Measurements from ENCODE around the gene DRP2. TPM values are rescaled to one million over a fixed set of nuclear protein-coding genes. Genes with fewer than 3 reads are reported as not detected.

Gene DRP2
- total and polyA plus RNA-seq, 8 donors: 0.02 to 0.31 (median 0.06) TPM; not detected in 3

DNA sequence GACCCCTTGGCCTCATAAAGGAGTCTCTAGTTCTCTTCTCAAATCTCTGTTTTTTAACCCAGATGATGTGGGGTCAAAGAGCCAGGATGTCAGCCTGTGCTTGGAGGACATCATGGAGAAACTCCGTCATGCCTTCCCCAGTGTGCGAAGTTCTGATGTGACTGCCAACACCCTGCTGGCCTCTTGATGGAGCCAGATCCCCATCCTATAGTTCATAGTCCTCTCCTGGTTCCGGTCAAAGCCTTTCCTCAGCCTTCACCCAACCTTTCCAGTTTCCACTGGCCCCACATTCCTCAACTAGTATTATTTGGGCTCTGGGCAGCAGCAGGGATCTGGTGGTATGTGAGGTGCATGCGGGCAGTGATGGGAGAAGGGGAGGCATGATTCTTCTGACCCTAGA lies 40.8 kb downstream of the DRP2 start:
- TF ChIP-seq, protein P1, sequence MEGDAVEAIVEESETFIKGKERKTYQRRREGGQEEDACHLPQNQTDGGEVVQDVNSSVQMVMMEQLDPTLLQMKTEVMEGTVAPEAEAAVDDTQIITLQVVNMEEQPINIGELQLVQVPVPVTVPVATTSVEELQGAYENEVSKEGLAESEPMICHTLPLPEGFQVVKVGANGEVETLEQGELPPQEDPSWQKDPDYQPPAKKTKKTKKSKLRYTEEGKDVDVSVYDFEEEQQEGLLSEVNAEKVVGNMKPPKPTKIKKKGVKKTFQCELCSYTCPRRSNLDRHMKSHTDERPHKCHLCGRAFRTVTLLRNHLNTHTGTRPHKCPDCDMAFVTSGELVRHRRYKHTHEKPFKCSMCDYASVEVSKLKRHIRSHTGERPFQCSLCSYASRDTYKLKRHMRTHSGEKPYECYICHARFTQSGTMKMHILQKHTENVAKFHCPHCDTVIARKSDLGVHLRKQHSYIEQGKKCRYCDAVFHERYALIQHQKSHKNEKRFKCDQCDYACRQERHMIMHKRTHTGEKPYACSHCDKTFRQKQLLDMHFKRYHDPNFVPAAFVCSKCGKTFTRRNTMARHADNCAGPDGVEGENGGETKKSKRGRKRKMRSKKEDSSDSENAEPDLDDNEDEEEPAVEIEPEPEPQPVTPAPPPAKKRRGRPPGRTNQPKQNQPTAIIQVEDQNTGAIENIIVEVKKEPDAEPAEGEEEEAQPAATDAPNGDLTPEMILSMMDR (IDR thresholded peaks at IDR 0.05): no peak
- no peak for FAIRE-seq
- H3K4me3 ChIP-seq: no peak overlapping the region
- no peaks in the 10 kb centered on the region for H3K4me1 ChIP-seq
- H3K9me3 ChIP-seq: no peaks in the 10 kb centered on the region
- intact Hi-C loops (cut with DNase I): no loop called here
- H3K27ac ChIP-seq: no peak overlapping the region
- no peak for ATAC-seq
- DNase-seq: no peak
- H3K36me3 ChIP-seq: no peaks in the 10 kb centered on the region
- 48 to 52% methylated on average over 4 of the region's 4 CpGs for WGBS, 2 donors
- H3K27me3 ChIP-seq: no peaks in the 10 kb centered on the region

DNA sequence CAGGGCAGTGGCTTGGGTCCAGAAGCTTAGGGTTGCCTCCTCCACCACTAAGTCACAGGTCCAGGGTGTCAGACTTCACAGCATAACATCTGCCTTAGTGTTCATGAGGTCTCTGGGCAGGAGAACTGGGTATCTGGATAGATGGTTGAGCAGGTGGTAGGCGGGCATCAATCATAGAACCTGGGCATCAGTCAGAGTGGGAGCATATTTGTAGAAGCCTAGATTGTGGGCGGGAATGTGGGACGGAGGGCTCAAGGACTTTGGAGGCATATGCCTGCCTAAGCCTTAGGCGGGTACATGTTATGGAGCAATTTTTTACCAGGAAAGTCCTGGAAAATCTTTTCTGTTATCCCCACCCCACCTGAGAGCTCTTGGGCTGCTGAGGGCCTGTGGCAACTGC lies 43.0 kb downstream of the DRP2 start:
- ATAC-seq (no peak), DNase-seq (no peak), FAIRE-seq (no peak)
- Histone ChIP-seq H3K36me3 (no peaks in the 10 kb centered on the region), H3K9me3 (no peaks in the 10 kb centered on the region), H3K4me1 (no peaks in the 10 kb centered on the region), H3K27me3 (no peaks in the 10 kb centered on the region), H3K4me3 (no peak overlapping the region), H3K27ac (no peak overlapping the region)
- 74 to 83% methylated on average over 4 of the region's 4 CpGs for WGBS, 2 donors
- intact Hi-C loops (cut with DNase I): no loop called here
- TF ChIP-seq, protein P1 (IDR thresholded peaks at IDR 0.05): no peak

DNA sequence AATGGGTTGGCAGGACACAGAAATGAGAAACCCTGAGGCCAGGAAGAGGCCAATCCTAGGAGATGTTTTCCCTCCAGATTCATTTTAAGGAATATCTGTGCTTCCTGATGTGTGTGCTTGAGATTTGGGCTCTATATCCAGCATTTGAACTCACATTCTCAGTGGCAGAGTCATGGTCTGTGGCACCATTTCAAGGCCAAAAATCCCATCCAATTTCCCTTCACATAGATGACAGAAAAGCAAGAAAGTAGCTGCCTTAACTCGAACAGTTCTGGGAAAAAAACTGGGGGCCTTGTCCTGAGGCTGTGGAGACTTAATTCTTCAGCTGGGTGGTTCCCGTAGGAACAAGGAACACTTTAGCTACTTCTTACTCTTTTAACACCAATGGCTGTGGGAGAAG lies 44.2 kb downstream of the DRP2 start:
- whole genome bisulfite sequencing, 2 donors: 48 to 54% methylated on average over 2 of the region's 2 CpGs
- Histone ChIP-seq H3K27me3 (no peaks in the 10 kb centered on the region), H3K4me3 (no peak overlapping the region), H3K27ac (no peak overlapping the region), H3K36me3 (no peaks in the 10 kb centered on the region), H3K9me3 (no peaks in the 10 kb centered on the region), H3K4me1 (no peaks in the 10 kb centered on the region)
- FAIRE-seq (no peak), ATAC-seq (no peak), DNase-seq (no peak)
- intact Hi-C loops (cut with DNase I): no loop called here
- TF ChIP-seq, protein P1 (IDR thresholded peaks at IDR 0.05): no peak

DNA sequence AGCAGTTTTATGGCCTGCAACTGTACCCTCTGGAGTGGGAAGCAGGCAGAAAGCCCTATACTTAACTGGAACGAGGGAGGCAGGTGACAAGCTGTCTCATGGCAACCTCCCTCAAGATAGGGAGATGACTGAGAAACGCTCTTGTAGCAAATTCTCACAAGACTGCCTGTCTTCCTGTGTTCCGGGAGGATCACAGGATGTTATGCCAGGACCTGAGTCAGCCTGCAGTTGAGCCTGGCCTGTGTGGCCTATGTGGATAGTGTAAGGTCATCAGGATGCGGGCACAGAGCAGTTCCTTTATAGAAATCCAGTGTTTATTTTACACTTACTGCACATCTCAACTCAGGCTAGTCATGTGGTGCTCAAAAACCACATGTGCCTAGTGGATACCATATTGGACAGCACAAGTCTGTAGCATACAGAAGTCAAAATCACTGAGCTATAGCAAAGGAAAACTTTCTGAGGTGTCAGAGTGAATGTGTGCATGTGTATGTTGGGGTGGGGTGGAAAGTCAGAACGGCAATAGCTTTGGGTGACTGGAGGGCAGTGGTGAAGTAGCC lies 46.4 kb downstream of the DRP2 start:
- Histone ChIP-seq H3K36me3 (no peaks in the 10 kb centered on the region), H3K27me3 (no peaks in the 10 kb centered on the region), H3K27ac (no peak overlapping the region), H3K4me3 (no peak overlapping the region), H3K9me3 (no peaks in the 10 kb centered on the region), H3K4me1 (no peaks in the 10 kb centered on the region)
- WGBS, 2 donors: 57 to 70% methylated on average over 5 of the region's 5 CpGs
- intact Hi-C loops (cut with DNase I): no loop called here
- ATAC-seq (no peak), FAIRE-seq (no peak), DNase-seq (no peak)
- TF ChIP-seq, protein P1 (IDR thresholded peaks at IDR 0.05): no peak

DNA sequence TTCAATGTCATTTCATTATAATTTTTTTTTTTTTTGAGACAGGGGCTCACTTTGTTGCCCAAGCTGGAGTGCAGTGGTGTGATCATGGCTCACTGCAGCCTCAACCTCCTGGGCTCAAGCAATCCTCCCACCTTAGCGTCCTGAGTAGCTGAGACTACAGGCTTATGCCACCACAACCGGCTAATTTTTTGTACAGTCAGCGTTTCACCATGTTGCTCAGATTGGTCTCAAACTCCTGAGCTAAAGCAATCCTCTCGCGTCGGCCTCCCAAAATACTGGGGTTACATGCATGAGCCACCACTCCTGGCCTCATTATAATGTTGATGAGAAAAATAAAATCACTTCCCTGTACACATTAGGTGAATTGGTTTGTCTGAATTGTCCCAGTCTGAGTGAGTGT lies 54.6 kb downstream of the DRP2 start:
- DNase-seq (no peak), FAIRE-seq (no peak), ATAC-seq (no peak)
- intact Hi-C loops (cut with DNase I): no loop called here
- 78 to 86% methylated on average over 6 of the region's 6 CpGs for WGBS, 2 donors
- Histone ChIP-seq H3K27ac (no peak overlapping the region), H3K4me1 (no peaks in the 10 kb centered on the region), H3K27me3 (peaks cover 0 to 5% (median 2%) of the 10 kb centered on the region in 4 donors), H3K36me3 (no peaks in the 10 kb centered on the region), H3K4me3 (no peak overlapping the region), H3K9me3 (no peaks in the 10 kb centered on the region)
- TF ChIP-seq, protein P1 (IDR thresholded peaks at IDR 0.05): no peak
